Esophagus muscularis mucosa (tissue), 4 donors: ENCODE measurements around the gene SIK2. TPM values are rescaled to one million over a fixed set of nuclear protein-coding genes. Genes with fewer than 3 reads are reported as not detected.
"Not testable (repeated sequence)": the region's sequence is repeated elsewhere in the genome, so short reads cannot be mapped to it uniquely, and the experiment has no call there.

ENCODE experiments used
- DNase-seq: peaks from one replicate; pipeline ENCODE4 v3.0.0-alpha.2; 2017; ENCODE audit errors: extremely low spot score
- H3K27ac ChIP-seq, 4 donors: fragments of 200-600 bp; sonication (generic); replicated peaks in 1 of 4; 1 replicate in 3 of 4; 2 replicates in 1 of 4; pipeline ENCODE4 v1.5.1; 2016 to 2019; ENCODE audit warnings: mild to moderate bottlenecking in 1 of 4
- H3K27me3 ChIP-seq, 4 donors: fragments of 200-600 bp; sonication (generic); one replicate each; pipeline versions ENCODE4 v1.5.1 to v1.6.0; 2016 to 2019
- H3K36me3 ChIP-seq, 4 donors: fragments of 200-600 bp; sonication (generic); one replicate each; pipeline ENCODE4 v1.5.1; 2016 to 2019
- H3K4me1 ChIP-seq, 4 donors: fragments of 200-600 bp; sonication (generic); one replicate each; pipeline ENCODE4 v1.5.1; 2016 to 2019
- H3K4me3 ChIP-seq, 4 donors: fragments of 200-600 bp; sonication (generic); 1 replicate in 2 of 4; 2 replicates in 2 of 4; pipeline ENCODE4 v1.5.1; 2016 to 2019; ENCODE audit warnings: mild to moderate bottlenecking in 4 of 4, moderate library complexity in 1 of 4
- H3K9me3 ChIP-seq, 4 donors: fragments of 200-600 bp; sonication (generic); 1 replicate in 3 of 4; 2 replicates in 1 of 4; pipeline ENCODE4 v1.5.1; 2016 to 2019
- CTCF ChIP-seq, 3 experiments: fragments of 200-600 bp in 2 of 3; fragments of 450-650 bp in 1 of 3; sonication (generic) in 2 of 3; IDR thresholded peaks; one replicate each; pipeline ENCODE4 v1.5.1; 2017 to 2019; ENCODE audit warnings: antibody characterized with exemption in 3 of 3, mild to moderate bottlenecking in 2 of 3, moderate library complexity in 1 of 3
- EP300 ChIP-seq: sonication (generic); formaldehyde crosslinking; IDR thresholded peaks from one replicate; pipeline ENCODE4 v1.6.1; 2017; ENCODE audit warnings: antibody characterized with exemption
- POLR2A ChIP-seq: fragments of 450-650 bp; IDR thresholded peaks from one replicate; pipeline ENCODE4 v1.6.1; 2017; ENCODE audit warnings: antibody characterized with exemption, moderate library complexity, mild to moderate bottlenecking, low read depth
- POLR2AphosphoS5 ChIP-seq, 2 donors: sonication (generic); formaldehyde crosslinking; IDR thresholded peaks; one replicate each; pipeline ENCODE4 v1.6.1; 2017; ENCODE audit warnings: antibody characterized with exemption in 2 of 2
- WGBS: methylation state at CpG from one replicate; pipeline ENCODE4 v1.1.5; 2018; 5-methylcytosine and 5-hydroxymethylcytosine counted together
- intact Hi-C: fragments of 100-400 bp; cut with DNase I; formaldehyde crosslinking; loops from one replicate; pipeline ENCODE4 v1.15.1; 2023
- total RNA-seq, 4 donors: library from RNA; depleted of rRNA; stranded (reverse); fragments of >200 nt; gene quantifications; one replicate each; pipeline versions ENCODE4 v1.1.0 to v1.2.1, GENCODE V29; 2016

SIK2 gene
- total RNA-seq, 4 donors from 2014 or later: 14.5 to 22.1 (median 17.4) TPM

DNA sequence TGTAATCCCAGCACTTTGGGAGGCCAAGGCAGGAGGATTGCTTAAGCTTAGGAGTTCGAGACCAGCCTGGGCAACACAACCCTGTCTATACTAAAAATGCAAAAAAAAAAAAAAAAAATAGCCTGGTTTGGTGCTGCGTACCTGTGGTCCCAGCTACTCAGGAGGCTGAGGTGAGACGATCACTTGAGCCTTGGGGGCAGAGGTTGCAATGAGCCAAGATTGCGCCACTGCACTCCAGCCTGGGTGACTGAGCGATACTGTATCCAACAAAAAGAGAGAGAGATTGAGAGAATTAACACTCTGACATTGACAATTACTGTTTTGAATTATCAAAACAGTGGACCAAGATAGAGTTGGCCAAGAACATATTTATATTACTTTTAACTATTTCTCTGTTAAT, 53.7 kb downstream of the SIK2 start:
- Histone ChIP-seq H3K9me3 (no peaks in the 10 kb centered on the region), H3K36me3 (peaks cover 0 to 5% (median 2%) of the 10 kb centered on the region in 4 donors), H3K4me1 (peaks cover 0 to 5% (median 0%) of the 10 kb centered on the region in 4 donors), H3K4me3 (no peak overlapping the region), H3K27ac (no peak overlapping the region), H3K27me3 (no peaks in the 10 kb centered on the region)
- no peak for DNase-seq
- TF ChIP-seq POLR2AphosphoS5 (IDR thresholded peaks at IDR 0.05): no peak
- TF ChIP-seq CTCF (IDR thresholded peaks at IDR 0.05): no peak
- no peak for TF ChIP-seq EP300
- no peak for TF ChIP-seq POLR2A
- WGBS: 96% methylated on average over 5 of the region's 5 CpGs
- intact Hi-C loops: no loop called here

- DNase-seq, H3K27ac ChIP-seq, H3K9me3 ChIP-seq, intact Hi-C loops, H3K4me1 ChIP-seq, H3K27me3 ChIP-seq, H3K36me3 ChIP-seq, H3K4me3 ChIP-seq: not testable (repeated sequence)
- WGBS: 94% methylated on average over 8 of the region's 8 CpGs
Measured at GRCh38 chr11:111657905-111658304, 55.7 kb downstream of the SIK2 start.

GRCh38 chr11:111658493-111658892, 56.2 kb downstream of the SIK2 start:
- H3K27me3 ChIP-seq, intact Hi-C loops, H3K9me3 ChIP-seq, H3K36me3 ChIP-seq, H3K27ac ChIP-seq, DNase-seq, H3K4me3 ChIP-seq: not testable (repeated sequence)
- 100% methylated on average over 3 of the region's 3 CpGs for WGBS
- peaks cover 3 to 12% (median 5%) of the 10 kb centered on the region in 4 donors for H3K4me1 ChIP-seq

GRCh38 chr11:111659201-111660115, 57.2 kb downstream of the SIK2 start:
- H3K4me3 ChIP-seq: no peak overlapping the region
- no peak for DNase-seq
- WGBS: 75% methylated on average over 10 of the region's 10 CpGs

GRCh38 chr11:111660822-111661221, 58.6 kb downstream of the SIK2 start:
- no peak overlapping the region for H3K4me3 ChIP-seq
- no peaks in the 10 kb centered on the region for H3K27me3 ChIP-seq
- no peak for TF ChIP-seq EP300
- no peak for TF ChIP-seq POLR2AphosphoS5 (IDR thresholded peaks at IDR 0.05)
- no peak for TF ChIP-seq CTCF (IDR thresholded peaks at IDR 0.05)
- no peak for TF ChIP-seq POLR2A
- no peaks in the 10 kb centered on the region for H3K9me3 ChIP-seq
- H3K27ac ChIP-seq: no peak overlapping the region
- 95% methylated on average over 2 of the region's 2 CpGs for WGBS
- H3K4me1 ChIP-seq: peaks cover 11 to 17% (median 12%) of the 10 kb centered on the region in 4 donors
- DNase-seq: no peak
- intact Hi-C loops: no loop called here
- peaks cover 0 to 4% (median 0%) of the 10 kb centered on the region in 4 donors for H3K36me3 ChIP-seq

More at GRCh38 chr11:111659201-111660115, 57.2 kb downstream of the SIK2 start:
- TF ChIP-seq CTCF (IDR thresholded peaks at IDR 0.05) (no peak), POLR2A (no peak), POLR2AphosphoS5 (IDR thresholded peaks at IDR 0.05) (no peak), EP300 (no peak)
- no peaks in the 10 kb centered on the region for H3K27me3 ChIP-seq
- H3K36me3 ChIP-seq: peaks cover 0 to 4% (median 0%) of the 10 kb centered on the region in 4 donors
- H3K9me3 ChIP-seq: no peaks in the 10 kb centered on the region
- intact Hi-C loops: no loop called here
- no peak overlapping the region for H3K27ac ChIP-seq
- H3K4me1 ChIP-seq: peaks cover 11 to 17% (median 12%) of the 10 kb centered on the region in 4 donors
